Renal cortex interstitium (tissue), 11 donors: ENCODE measurements around the gene DCTD. TPM values are rescaled to one million over a fixed set of nuclear protein-coding genes. Genes with fewer than 3 reads are reported as not detected.
"Not testable (repeated sequence)": the region's sequence is repeated elsewhere in the genome, so short reads cannot be mapped to it uniquely, and the experiment has no call there.

Source experiments
- DNase-seq, 11 donors: peaks; one replicate each; pipeline ENCODE4 v3.0.0-alpha.2; 2013; ENCODE audit warnings: low read depth in 9 of 11, low spot score in 4 of 11; ENCODE audit errors: extremely low read depth in 1 of 11
- polyA plus RNA-seq, 3 donors: library from polyadenylated mRNA; unstranded; fragments of 120-200 nt; gene quantifications; one replicate each; pipeline ENCODE4 v1.2.1, GENCODE V29; 2013; ENCODE audit not compliant: insufficient read length in 3 of 3

Gene DCTD
- polyA plus RNA-seq, 3 donors = 109 to 126 (median 124) TPM

- no peak for DNase-seq
These were observed 14.2 kb downstream of the DCTD start for GRCh38 chr4:182903013-182903412.

- no peak for DNase-seq
These were observed 15.8 kb downstream of the DCTD start for GRCh38 chr4:182901337-182901736.

GRCh38 chr4:182900021-182900420 is 17.2 kb downstream of the DCTD start:
- not testable (repeated sequence) for DNase-seq

GRCh38 chr4:182898479-182898799 is 18.7 kb downstream of the DCTD start:
- no peak for DNase-seq

- no peak for DNase-seq
These were observed 19.3 kb downstream of the DCTD start for GRCh38 chr4:182897601-182898478.

GRCh38 chr4:182896421-182896820 is 20.8 kb downstream of the DCTD start:
- DNase-seq = no peak

- DNase-seq = no peak
These were observed 21.3 kb downstream of the DCTD start for GRCh38 chr4:182895791-182896292.

- DNase-seq = no peak
These were observed 22.4 kb downstream of the DCTD start for GRCh38 chr4:182894681-182895275.

- DNase-seq = no peak
These were observed 23.6 kb downstream of the DCTD start for GRCh38 chr4:182893474-182894080.

- no peak for DNase-seq
These were observed 24.1 kb downstream of the DCTD start for GRCh38 chr4:182893047-182893446.

GRCh38 chr4:182890202-182890601 is 27.0 kb downstream of the DCTD start:
- no peak for DNase-seq

- no peak for DNase-seq
These were observed 28.3 kb downstream of the DCTD start for GRCh38 chr4:182888891-182889290.

GRCh38 chr4:182886768-182887167 is 30.4 kb downstream of the DCTD start:
- DNase-seq = no peak

- no peak for DNase-seq
These were observed 31.0 kb downstream of the DCTD start for GRCh38 chr4:182886205-182886604.

- no peak for DNase-seq
These were observed 31.5 kb downstream of the DCTD start for GRCh38 chr4:182885738-182886077.

- no peak for DNase-seq
These were observed 32.0 kb downstream of the DCTD start for GRCh38 chr4:182885022-182885737.

- no peak for DNase-seq
These were observed 33.1 kb downstream of the DCTD start for GRCh38 chr4:182884040-182884439.

GRCh38 chr4:182883351-182883750 is 33.8 kb downstream of the DCTD start:
- DNase-seq = no peak

GRCh38 chr4:182881914-182882313 is 35.3 kb downstream of the DCTD start:
- no peak for DNase-seq
